HTERT RPE-1 (cell line): ENCODE data around the gene UST.
"Not testable (repeated sequence)": the region's sequence is repeated elsewhere in the genome, so short reads cannot be mapped to it uniquely, and the experiment has no call there.

Experiments used
- in situ Hi-C: fragments of 300-500 bp; cut with MboI; formaldehyde crosslinking; loops from 4 replicates; pipeline ENCODE4 v1.14.3; 2020; ENCODE audit warnings: low sequenced_read_pairs

UST gene

DNA sequence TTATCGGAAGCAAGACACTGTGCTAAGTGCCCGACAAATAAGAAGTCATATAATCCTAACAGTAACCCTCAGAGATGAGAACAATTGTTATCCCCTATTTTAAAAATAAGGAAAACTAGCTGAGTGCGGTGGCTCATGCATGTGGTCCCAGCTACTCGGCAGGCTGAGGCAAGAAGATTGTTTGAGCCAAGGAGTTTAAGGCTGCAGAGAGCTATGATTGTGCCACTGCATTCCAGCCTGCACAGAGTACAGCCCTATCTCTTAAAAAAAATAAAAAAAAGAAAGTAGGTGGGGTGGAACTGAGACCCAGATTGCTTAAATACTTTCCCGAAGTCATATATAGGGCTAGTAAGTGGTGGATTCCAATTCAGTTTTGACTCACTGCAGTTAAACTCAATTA, 84.7 kb downstream of the UST start:
- in situ Hi-C loops: no loop called here

DNA sequence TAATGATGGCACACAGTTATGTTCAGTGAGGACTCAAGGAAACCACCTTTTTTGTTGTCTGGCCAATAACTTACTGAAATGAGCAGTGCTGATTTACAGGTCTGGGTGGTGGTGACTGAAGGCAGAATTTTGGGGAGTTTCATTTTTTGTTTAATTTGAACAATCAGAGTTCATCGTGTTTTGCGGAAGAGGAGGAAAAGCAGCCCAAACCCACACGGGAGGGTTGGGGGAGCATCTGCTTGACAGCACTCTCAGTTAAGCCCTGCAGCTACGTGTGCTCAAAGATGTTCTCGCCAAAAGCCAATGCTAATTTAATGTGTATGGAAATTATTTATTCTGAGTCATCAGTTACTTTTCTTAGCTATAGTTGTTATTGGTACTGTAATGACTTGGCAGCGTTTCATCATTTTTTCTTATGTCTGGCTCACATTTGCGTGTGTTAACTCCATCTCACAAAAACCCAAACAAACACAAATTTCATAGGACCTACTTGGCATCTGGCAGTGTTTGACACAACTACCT, 89.2 kb downstream of the UST start:
- in situ Hi-C loops: no loop called here

DNA sequence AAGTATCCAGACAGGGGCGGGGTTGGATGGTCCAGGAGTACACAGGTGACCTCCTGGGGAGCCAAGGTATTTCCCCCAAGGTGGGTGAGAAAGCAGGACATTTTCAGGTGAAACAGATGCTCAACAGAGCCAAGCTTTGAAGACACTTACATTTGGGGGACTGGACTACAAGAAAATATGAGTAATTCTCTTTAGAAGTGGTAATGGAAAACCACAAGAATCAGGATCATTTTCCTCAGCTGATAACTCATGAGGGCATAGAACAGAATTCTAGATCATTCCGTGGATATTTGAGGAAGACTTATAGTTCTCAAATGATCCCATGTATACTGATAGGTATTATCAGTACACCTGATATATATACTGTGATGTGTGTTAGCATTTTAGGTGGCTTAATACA, 89.9 kb downstream of the UST start:
- in situ Hi-C loops: no loop called here

DNA sequence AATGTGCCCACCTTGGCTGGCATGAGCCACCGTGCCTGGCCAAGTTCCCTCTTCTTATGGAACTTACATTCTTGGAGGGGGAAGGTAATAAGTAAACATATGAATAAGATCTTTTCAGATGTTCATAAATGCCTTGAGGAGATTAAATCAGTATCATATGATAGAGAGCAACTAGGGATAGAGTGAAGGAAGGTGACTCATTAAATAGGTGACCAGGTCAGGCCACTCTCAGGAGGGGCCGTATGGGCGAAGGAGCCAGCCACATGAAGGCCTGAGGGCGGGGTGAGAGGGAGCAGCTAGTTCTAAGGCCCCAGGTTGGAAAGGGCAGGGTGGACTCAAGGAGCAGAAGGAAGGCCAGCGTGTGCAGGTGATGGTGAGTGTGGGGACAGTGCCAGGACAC, 91.1 kb downstream of the UST start:
- in situ Hi-C loops: no loop called here

DNA sequence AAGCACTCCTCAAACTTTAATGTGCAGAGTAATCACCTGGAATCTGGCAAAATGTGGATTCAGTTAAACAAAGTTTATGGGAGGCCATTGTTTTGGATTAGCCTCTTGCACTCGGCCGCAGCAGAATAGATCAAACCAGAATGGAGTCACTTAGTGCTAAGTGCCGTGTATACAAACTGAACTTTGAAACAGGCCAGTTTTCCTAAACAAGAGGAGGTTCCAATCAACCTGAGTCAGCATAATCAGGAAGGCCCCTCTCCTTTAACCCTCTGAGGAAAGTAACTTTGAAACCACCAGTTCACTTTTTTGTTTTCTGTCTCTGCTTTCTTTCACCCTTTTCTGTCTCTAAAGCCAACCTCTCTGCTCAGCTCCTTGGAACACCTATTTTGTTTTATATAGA, 92.2 kb downstream of the UST start:
- in situ Hi-C loops: no loop called here

DNA sequence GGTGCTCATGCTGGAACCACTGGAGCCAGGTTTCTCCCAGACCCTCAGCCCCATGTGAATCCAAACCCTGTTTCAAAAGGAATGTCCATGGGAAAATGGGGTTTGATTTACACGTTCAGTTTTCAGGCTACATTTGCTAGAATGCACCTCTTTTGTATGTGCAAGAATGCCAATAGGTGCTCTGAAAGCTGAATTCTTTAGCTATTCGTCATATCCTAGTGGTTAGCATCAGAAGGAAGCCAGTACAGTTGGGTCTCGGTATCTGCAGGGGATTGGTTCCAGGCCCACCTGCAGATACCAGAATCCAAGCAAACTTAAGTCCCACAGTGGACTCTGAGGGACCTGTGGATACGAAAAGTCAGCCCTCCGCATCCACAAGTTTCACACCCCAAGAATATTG, 93.4 kb downstream of the UST start:
- in situ Hi-C loops: no loop called here

DNA sequence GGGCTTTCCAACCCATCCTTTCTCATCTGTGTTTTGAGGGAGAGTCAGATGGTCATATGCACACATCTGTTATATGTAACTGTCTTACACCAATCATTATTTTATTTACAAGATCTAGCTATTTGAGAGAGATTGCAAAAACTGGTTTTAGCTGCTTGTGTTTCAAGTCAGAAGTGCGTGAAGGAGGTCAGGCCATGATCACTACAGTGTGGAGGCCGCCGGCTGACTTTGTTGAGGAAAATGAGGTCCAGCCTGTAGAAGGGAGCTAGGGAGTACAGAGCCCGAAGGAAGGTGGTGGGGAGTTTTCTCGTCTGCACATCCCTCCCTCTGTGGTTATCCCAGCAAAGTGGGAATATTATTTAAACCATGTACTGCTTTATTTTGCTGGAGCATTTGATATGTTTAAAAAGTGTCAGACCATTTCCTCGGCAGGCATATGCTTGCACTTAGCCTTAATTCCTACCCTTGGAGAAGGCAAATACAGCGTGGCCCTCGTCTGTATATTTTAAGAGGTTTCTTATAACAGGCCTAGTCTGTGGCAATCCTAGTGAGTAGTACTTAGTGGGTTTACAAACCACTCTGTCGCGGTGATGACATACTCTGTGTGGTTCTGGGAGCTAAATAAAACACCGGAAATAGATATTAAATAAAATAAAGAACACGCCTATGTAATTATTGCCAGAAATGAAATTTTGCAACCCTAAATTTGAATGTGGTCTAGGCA, 95.6 kb downstream of the UST start:
- in situ Hi-C loops: no loop called here

DNA sequence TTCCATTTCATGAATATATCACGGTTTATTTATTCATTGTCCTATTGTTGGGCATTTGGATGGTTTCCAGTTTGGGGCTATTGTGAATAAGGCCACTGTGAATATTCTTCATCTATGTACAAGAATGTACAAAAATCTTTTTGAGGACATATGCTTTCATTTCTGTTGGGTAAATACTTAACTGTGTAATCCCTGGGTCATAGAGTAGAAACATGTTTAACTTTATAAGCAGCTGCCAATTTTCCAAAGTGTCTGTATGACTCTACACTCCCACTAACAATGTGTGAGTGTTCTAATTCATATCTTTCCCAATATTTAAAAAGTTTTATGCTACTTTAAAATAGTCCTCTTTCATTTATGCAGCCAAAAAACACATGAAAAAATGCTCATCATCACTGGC, 98.6 kb downstream of the UST start:
- in situ Hi-C loops: no loop called here

DNA sequence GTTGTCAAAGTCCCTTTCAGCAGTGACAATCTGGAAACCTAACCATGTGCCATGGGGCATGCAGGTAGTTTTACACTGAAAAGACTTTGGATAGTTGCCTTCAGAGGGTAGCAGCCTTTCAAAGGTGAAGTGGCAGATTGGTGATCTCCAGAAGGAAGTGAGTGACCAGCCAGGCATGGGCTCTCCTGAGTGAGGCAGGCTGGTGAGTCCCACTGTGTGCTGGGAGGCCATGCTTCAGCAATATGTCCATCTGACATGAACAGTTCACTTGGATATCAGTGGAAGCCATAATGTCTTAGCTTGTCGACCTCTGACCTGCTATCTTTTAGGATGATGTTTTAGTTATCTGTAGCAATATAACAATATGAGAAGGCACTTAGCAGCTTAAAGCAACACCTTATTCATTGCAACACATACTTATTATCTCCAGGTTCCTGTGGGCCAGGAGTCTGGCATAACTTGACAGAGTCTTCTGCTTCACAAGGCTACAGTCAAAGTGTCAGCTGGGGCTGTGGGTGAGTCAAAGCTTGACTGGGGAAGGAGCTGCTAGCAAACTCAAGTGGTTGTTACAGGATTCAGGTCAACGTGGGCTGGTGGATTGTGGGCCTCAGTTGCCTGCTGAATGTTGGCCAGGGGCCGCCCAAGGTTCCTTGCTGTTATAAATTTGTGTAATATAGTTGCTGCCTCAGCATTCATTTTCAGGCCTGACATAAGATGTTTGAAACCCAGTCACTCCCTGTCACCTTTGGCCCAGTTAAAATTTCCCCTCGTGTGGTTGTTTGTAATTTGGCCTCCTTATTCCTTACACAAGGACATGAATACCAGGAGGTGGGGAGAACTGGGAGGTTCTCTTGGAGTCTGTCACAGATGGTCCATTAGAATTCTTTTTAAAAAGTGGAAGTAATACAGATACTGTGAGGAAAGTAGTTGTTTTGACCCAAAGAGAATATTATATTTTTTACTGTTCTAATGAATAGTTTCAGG, 100.2 kb downstream of the UST start:
- in situ Hi-C loops: no loop called here

DNA sequence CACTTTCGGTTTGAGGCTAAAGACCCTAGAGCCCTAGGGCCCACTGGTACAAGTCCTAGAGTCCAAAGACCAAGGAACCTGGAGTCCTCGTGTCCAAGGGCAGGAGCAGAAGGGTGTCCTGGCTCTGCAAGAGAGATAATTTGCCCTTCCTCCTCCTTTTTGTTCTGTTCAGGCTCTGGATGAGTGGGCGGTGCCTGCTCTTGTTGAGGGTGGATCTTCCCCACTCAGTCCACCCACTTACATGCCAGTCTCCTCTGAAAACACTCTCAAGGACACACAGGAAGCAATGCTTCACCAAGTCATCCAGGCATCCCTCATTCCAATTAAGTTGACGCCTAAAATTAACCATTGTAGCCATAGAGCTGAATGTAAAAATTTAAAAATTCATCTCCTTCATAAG, 102.1 kb downstream of the UST start:
- in situ Hi-C loops: no loop called here

DNA sequence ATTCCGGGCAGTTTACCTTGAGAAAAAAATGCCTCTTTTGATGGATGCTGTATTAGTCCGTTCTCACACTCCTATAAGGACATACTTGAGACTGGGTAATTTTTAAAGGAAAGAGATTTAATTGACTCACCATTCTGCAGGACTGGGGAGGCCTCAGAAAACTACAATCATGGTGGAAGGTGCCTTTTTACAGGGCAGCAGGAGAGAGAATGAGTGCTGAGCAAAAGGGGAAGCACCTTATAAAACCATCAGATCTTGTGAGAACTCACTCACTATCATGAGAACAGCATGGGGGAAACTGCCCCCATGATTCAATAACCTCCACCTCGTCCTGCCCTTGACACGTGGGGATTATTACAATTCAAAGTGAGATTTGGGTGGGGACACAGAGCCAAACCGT, 102.6 kb downstream of the UST start:
- in situ Hi-C loops: not testable (repeated sequence)

DNA sequence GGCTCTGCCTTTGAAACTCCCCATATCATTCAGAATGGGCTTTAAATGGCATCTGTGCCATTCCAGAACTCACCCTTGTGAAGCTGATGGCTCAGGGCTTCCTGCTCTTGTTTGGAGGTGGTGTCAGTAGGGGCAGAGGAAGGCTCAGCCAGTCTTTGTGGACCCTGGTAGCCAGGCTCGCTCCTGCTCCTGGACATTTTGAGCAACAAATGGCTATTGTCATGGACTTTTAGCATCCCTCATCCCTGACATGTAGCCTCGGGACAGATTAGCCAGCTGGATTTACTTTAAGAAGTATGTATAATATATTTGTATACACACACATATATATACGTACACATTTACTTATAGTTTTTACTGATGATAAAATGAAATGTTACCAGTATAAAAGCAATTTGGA, 104.1 kb downstream of the UST start:
- in situ Hi-C loops: no loop called here

DNA sequence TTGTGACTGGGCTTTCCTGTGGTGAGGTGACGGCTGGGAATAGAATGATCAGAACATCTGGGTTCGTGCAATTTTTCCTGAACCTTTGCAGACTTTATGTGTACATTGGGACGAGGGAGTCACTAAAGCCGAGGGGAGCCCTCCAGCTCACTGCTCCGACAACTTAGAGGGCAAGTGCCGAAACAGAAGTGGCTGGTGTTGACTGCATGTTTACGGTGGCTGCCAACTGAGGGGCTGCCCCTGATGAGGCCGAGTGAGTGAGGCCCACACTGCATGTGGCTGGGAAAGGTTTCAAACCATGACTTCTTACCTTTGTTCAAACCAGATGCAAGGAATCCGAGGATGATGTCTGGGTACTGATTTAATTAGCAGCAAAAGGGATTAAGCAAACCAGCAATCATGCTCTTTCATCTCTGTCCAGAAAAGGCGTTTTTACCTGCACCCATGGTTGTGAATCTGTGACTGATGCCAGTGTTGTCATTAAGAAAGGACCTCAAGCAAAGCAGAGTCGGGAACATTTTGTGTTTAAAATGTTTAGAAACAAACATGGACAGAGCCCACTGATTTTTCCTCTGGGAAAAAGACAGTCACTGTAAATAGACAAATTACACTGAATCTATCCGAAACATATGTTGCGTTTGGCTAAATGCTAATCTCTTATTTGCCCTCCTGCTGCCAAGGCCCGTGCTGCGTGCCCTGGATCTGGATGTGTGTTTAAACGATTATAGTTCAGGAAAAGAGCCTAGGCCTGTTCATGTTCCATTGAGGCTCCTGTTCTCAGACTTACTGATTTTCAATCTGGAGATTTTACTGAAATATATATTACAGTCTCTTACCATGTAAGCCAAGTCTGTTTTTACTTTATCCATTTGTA, 105.1 kb downstream of the UST start:
- in situ Hi-C loops: no loop called here

DNA sequence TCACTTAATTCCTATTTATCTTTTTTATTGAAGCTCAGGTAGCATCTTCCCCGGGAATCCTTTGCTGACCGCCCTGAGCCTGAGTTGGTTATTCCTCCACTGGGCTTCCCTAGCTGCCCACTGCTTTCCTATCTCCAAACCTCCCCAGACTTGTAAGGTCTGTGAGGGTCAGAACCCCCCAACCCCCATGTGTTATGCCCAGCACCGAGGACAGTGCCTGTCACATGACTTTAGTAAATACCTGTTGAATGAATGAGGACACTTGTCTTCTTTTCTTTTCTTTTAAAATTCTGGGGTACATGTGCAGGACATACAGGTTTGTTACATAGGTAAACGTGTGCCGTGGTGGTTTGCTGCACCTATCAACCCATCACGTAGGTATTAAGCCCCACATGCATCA, 105.9 kb downstream of the UST start:
- in situ Hi-C loops: no loop called here

DNA sequence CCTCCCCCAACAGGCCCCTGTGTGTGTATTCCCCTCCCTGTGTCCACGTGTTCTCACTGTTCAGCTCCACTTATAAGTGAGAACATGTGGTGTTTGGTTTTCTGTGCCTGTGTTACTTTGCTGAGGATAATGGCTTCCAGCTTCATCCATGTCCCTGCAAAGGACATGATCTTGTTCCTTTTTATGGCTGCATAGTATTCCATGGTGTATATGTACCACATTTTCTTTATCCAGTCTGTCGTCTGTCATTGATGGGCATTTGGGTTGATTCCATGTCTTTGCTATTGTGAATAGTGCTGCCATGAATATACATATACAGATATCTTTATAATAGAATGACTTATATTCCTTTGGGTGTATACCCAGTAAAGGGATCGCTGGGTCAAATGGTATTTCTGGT, 106.3 kb downstream of the UST start:
- in situ Hi-C loops: not testable (repeated sequence)

DNA sequence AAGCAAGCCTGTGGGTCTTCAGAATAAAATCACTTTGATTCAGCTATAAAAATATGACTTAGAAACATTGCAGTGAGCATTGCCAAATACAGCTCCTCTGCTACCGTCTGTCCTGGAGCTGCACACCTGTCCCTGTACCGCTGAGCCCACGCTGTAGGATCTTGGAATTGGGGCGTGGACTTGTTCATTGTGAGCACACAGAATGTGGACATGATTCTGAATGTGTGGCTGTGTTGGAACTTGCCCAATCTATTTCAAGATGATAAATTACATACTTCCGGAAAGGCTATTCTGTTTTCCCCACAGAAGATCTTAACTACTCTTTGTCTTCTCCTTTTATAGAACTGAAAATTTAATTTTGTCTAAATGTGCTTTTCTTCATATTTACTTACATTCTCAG, 107.3 kb downstream of the UST start:
- in situ Hi-C loops: no loop called here

DNA sequence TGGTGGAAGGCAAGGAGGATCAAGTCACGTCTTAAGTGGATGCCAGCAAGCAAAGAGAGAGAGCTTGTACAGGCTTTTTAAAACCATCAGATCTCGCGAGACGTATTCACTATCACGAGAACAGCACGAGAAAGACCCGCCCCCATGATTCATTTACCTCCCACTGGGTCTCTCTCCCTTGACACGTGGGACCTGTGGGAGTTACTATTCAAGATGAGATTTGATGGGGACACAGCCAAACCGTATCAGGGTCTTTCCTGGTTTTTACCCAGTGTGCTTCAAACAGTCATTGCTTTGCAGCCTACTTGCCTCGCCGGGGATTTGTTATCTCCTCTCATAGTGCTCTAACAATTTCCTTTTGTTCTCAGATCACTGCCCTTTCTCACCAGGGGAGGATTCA, 108.2 kb downstream of the UST start:
- in situ Hi-C loops: no loop called here

DNA sequence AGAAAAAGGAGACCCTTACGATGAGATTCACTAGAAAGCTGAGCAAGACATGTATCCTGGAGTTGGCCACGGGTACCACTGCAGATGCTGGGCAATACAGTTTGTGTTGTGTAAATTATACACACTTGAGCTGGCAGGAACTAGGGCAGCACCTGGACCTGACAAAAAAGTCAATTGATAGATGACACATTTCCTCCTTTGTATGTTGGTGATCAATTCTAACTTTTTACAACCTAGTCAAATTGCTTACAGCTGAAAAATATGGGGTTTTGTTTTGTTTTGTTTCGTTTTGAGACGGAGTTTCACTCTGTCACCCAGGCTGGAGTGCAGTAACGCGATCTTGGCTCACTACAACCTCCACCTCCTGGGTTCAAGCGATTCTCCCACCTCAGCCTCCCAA, 108.9 kb downstream of the UST start:
- in situ Hi-C loops: no loop called here

DNA sequence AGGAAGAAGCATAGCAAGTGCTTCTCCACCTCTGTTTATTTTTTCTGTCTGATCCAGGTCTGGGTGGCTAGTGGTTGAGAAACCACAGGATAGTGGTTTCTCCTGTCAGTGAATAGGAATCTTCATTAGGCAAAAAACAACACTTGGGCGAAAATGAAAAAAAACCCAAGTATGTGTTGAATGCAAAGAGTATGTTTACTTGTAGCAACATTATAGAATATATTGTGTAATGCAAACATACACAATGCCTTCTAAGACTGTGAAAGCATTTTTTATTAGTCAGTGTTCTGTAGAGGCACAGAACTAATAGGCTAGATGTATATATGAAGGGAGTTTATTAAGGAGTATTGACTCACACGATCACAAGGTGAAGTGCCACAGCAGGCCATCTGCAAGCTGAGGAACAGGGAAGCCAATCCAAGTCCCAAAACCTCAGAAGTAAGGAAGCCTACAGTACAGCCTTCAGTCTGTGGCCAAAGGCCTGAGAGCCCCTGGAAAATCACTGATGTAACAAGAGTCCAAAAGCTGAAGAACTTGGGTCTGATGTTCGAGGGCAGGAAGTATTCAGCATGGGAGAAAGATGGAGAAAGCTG, 111.1 kb downstream of the UST start:
- in situ Hi-C loops: no loop called here

DNA sequence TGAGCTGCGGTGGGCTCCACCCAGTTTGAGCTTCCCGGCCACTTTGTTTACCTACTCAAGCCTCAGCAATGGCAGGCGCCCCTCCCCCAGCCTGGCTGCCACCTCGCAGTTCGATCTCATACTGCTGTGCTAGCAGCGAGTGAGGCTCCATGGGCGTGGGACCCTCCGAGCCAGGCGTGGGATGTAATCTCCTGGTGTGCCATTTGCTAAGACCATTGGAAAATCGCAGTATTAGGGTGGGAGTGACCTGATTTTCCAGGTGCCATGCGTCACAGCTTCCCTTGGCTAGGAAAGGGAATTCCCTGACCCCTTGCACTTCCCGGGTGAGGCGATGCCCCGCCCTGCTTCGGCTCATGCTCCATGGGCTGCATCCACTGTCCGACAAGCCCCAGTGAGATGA, 117.3 kb downstream of the UST start:
- in situ Hi-C loops: not testable (repeated sequence)

DNA sequence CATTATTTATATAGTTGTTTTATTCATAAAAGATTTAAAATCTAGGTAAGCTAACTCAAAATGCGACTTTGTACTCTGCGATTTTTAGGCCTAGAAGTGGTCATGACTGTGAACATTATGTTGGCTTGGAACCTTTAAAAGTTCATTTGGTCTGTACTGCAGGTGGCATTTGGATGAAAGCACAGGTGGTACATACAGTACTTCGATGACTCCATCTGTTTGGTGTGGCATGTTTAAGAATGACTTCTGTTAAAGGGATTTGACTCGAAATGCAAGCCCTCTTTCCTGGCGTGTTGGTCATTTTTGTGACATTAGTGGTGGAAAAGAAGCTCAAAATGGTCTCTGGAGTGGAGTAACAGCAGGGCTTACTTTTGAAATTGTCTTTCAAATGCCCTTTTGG, 118.1 kb downstream of the UST start:
- in situ Hi-C loops: no loop called here
